Non-pigmented ciliary epithelial cell (primary cell): ENCODE data around the gene CFAP77.
"Not testable (repeated sequence)": the region's sequence is repeated elsewhere in the genome, so short reads cannot be mapped to it uniquely, and the experiment has no call there.

Source experiments
- DNase-seq: peaks from one replicate; pipeline ENCODE4 v3.0.0-alpha.2; 2010; ENCODE audit warnings: low read depth

Gene CFAP77

DNA sequence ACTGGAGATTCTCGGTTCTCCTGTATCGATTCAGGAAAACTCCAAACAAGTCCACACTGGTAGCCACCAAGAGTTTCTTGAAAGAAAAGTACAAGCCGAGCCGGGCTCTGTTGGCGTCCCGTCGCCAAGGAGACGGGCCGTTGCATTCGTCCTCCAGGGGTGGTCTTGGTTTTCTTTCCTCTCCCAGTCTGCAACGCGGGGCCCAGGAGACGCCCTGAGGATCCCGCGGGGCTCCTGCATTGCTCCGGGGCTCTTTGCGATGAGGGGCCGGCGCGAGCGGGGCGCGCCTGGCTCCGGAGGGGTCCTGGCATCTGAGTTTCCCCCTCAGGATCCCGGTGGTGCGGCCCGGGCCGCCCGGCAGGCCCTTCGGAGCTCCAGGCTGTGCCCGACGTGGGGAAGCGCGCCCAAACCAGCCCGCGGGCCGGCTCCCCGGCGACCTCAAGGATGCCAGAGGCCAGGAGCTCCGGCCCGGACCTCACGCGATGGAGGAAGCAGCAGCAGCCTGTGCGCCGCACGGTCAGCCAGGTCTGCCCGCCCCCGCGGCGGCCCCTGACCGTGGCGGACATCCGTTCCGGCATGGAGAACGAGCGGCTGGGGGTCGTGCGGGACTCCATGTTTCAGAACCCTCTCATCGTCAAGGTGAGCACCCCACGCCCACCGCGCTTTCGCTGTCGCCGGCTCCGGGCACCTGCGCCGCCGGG, at the start of gene CFAP77:
CFAP77 (plus strand) TSS at position 384 of the 701 bp plus-strand sequence; CDS start at position 445, 61 bp downstream.
- DNase-seq: peak; percentile 6

DNA sequence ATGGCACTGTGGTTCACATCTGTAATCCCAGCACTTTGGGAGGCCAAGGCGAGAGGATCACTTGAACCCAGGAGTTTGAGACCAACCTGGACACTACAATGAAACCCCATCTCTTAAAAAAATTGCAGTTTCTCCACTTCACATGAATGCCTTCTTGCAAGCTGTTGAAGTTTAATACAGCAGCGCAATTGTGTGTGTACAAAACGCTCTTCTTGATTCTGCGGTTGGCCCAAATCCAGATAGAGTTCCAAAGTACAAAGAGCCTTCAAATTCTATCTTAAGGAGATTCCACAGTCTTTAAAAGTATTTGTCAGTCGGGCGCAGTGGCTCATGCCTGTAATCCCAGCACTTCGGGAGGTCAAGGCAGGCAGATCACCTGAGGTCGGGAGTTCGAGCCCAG, 45.9 kb upstream of the CFAP77 start:
- no peak for DNase-seq

DNA sequence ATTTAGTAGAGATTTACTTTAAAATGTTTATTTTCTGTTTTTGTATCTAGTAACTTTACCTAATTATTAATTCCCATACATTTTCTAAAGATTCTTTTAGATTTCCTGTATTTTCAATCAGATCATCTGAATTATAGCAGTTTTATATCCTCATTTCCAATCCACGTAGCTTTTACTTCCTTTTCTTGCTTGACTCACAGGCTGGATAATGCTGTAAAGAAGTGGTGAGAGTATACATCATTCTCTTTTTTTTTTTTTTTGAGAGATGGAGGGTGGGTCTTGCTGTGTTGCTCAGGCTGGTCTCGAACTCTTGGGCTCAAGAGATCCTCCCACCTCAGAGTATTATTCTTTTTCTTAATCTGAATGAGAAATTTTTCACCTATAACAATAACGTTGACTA, 44.0 kb upstream of the CFAP77 start:
- no peak for DNase-seq

DNA sequence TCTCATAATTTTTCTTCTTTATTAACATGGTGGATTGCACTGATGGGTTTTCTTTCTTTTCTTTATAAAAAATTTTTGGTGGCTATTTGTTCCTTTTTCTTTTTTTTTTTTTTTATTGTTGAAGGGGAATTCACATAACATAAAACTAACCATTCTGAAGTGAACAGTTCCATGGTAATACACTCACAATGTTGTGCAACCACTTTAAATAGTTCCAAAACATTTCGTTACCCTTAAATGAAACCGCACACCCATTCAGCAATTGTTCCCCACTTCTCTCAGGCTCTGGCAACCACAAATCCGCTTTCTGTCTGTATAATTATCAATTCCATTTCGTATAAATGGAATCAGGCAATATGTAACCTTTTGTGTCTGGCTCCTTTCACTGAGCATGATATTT, 43.5 kb upstream of the CFAP77 start:
- DNase-seq: no peak

DNA sequence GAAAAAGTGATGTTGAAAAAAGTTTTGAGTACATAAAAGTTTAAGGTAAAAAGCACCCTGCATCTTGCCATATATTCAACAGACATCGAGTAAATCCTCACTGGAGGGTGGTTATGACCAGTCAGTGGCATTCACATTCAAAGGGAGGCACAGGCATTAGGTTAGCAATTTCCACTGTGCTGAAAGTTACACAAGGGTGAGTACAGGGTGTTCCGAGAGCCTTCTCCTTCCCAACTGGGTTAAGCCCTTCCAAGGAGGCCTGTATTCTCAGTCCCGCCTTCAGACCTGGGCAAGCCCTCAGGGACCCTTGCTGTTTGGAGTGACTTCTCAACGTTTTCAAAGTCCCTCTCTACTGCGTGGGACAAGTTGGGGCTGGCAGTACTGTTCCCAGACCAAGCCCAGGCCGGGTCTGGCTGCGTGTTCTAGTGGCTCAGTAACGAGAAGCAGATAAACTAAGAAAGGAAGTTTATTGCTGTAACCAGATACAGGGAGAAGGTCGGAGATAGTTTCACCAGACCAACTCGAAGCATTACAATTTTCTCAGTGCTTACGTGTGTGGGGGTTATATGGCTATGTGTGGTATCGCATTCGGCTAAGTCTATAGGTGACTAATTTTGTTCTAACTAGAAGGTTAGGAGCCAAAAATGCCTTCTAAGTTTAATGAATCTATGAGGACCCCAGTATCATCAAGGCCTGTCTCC, 42.2 kb upstream of the CFAP77 start:
- DNase-seq: no peak

DNA sequence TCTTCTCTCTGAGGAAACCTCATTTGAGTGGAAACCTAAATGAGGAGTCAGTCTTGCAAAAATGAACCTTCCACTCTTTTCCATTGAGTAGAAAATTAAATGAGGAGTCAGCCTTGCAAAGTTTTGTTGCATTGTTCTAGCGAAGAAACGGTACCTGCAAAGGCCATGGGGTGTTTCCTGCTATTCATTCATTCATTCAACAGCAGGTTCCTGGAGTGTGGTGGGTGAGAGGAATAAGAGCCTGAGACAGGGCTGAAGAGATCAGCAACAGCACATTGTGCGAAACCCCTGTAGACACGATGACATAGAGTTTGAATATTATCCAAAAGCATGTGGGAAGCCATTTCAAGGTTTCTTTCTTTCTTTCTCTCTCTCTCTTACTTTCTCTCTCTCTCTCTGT, 40.6 kb upstream of the CFAP77 start:
- no peak for DNase-seq

DNA sequence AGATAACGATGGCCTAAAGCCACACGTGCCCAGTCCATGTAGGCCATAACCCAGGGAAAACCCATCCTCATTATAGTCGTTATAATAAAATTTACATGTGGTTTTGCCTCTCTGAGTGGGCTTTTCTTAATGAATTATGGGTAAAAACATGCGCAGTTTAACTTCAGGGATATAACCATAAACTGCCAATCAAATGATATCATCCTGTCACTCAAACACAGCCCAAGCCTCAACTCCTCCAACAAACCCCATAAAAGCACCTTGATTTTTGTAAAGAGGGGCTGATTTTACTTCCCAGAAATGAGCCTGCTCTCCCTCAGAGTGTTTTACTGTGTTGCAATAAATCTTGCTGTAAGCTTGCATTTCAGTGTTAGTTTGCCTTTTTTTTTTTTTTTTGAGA, 39.4 kb upstream of the CFAP77 start:
- DNase-seq: no peak

DNA sequence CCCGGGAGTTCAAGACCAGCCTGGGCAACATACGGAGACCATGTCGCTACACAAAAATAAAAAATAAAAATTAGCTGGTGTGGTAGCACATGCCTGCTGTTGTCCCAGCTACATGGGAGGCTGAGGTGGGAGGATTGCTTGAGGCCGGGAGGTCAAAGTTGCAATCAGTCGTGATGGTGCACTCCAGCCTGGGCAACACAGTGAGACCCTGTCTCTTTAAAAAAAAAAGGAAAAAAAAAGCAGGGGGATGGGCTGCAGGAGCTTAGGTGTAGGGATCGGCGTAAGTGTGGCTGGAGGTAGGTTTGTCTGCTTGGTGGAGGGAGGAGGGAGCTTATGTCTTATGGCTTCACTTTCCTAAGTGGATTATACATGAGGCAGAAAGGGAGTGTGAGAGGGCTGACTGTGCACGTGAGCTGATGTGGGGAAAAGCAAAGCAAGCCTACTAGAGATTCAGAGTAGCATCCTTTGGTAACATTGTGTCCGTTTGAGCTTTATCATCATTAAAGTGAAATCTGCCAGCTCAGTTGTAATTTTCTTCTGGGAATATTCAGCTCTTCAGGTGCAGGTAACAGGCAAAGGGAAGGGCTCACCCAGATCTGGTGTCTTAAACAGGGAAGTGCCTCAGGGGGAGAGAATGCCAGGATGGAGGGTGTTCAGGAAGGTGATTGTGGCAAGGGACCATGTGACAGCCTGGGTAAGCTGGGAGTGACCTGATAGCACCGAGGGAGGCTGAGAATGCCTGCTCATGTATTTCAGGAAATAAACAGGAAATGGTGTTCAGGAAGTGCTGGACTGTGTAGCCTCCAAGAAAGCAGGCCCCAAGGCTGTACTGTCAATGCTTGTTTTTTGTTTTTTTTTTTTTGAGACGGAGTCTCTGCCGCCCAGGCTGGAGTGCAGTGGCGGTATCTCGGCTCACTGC, 37.6 kb upstream of the CFAP77 start:
- DNase-seq: no peak

DNA sequence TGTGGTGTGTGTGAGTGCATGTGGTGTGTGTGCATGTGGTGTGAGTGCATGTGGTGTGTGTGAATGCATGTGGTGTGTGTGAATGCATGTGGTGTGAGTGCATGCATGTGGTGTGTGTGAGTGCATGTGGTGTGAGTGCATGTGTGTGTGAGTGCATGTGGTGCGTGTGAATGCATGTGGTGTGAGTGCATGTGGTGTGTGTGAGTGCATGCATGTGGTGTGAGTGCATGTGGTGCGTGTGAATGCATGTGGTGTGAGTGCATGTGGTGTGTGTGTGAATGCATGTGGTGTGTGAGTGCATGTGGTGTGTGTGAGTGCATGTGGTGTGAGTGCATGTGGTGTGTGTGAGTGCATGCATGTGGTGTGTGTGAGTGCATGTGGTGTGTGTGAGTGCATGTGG, 32.2 kb upstream of the CFAP77 start:
- DNase-seq: not testable (repeated sequence)

DNA sequence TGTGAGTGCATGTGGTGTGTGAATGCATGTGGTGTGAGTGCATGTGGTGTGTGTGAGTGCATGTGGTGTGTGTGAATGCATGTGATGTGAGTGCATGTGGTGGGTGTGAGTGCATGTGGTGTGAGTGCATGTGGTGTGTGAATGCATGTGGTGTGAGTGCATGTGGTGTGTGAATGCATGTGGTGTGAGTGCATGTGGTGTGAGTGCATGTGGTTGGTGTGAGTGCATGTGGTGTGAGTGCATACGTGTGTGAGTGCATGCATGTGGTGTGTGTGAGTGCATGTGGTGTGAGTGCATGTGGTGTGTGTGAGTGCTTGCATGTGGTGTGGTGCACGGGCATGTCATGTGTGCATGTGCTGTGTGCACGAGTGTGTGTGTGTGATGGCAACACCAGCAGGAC, 31.6 kb upstream of the CFAP77 start:
- DNase-seq: not testable (repeated sequence)

DNA sequence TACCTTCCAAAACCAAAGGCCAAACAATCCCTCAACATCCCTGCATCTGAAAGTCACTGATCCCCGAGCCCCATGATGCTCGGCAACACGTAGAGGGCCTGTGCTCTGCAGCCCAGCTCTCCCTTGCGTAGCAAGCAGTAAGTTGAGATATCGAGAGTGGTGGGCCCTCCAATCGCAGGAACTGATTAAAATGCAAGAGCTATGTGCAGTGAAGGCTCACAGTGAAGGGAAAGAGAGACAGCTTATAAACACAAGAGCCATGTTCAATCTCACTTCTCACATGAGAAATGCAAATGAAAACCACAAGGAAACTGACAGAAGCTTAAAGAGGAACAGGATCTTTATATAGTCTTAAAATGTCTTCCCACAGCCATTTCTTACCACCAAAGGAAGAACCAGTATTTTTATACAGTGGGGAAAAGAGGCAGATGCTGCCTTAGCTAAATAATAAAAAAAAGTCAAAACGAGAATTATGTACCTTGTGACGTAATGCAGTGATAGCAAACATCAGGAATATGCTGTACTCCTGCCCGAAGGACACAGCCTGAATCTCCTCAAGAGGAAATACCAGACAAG, 28.0 kb upstream of the CFAP77 start:
- DNase-seq: no peak

DNA sequence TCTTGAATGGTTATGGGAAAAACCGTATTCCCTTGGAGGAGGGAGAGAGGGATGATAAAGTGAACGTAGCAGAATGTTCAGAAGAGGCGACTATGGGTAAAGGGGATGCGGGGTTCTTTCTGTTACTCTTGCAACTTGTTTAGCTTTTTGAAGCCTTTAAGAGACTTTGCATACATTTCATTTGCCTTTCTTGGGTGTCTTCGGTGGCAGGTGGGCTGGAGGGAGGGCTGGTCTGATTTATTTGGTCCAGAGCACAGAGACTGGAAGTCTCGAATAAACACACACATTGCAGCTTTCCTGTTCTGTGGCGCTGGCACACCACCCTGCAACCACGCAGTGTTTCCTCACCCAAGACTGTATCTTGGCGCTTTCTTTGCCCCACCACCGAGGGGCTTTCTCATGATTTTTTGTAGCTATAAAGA, 26.5 kb upstream of the CFAP77 start:
- DNase-seq: no peak

DNA sequence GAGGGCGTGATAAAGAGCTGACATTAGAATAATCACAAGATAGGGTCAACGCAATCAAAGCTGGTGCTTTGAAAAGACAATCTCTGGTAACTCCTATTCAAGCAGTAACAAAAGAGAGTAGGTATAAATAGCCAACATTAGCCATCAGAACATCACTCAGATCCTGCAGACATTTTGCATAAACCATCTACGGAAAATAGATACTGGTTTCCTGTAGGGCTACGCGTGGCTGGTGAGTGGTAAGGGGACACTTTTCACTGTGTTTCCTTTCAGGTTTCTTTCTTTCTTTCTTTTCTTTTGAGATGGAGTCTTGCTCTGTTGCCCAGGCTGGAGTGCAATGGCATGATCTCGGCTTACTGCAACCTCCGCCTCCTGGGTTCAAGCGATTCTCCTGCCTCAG, 25.6 kb upstream of the CFAP77 start:
- no peak for DNase-seq

DNA sequence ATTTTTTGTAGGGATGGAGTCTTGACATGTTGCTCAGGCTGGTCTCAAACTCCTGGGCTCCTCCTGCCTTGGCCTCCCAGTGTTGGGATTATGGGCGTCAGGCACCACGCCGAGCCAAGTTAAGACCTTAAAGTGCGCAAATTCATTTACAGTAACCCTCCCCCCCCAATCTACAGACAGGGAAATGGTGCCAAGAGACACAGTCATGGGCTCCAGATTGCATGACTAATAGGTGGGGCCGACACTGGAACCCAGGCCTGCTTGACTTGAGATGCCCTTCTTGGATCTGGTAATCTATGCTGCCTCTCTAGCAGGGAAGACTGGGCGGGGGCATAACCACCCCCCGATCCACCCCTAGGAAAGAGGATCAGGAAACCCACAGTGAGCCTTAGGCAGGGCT, 22.9 kb upstream of the CFAP77 start:
- DNase-seq: no peak

DNA sequence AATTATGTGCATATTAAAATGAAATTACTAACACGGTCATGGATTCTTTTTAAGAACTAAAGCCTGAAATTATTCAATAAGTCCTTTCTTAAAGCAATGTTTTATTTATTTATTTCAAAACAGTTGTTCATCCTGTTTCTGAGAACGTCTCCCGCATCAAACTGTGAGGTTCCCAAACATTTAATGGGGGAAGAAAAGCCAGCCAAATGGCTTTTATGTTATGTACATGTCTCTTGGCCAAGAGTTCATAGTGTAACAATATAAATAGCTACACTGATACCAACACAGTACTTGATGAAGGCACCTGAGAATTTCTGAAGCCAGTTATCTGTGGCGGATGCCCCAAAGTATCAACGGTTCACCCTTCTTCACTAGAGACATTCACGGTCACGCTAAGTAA, 19.0 kb upstream of the CFAP77 start:
- no peak for DNase-seq

DNA sequence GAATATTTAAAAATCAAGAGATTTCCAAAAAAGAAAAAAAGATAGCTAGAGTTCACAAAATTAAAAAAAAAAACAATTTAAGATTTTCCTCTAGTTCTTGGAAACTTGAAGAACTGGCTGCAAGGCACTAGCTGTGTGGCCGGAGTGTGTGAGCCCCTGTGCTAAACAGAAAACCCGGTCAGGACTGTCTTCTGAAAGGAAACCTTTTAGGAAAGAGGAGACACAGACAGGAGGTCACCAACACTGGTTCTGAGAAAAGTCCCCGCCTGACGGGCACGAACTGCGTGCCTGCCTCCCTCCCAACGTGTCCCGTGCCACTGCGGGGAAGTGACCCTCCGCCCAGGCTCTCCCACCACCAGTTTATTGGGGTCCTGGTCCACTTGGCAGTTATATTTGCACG, 18.6 kb upstream of the CFAP77 start:
- no peak for DNase-seq

DNA sequence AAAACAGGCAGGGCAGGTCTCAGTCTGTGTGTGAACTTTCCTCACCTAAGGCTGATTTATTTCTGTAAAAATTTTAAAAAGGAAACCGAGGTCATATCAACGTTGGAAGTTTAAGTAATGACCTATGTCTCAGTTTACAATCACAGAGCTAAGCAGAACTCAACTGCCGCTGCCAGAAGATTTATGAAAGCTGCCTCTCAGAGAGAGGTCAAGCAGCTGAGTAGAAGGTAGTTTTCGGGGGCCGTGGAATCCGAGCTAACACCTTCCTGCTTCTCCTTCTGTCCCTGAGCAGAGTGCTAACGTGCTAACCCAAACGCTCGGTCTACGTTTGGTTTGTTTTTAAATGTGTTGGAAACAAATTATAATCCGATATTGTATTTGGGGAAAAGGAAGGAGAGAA, 14.5 kb upstream of the CFAP77 start:
- no peak for DNase-seq

DNA sequence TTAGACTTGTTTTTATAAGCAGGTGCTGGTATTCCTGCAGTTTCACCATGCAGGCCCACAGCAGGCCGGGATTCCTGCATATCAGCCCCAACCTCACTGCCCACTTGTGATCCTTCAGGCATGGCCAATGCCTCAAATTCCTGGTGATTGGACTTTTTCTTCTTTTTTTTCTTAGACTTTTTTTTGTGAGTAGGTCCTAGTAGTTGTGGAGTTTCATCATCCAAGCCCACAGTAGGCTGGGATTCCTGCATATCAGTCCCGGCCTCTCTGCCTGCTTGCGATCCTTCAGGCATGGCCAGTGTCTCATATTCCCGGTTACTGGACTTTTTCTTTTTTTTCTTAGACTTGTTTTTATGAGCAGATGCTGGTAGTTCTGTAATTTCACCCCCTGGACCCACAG, 8.2 kb upstream of the CFAP77 start:
- DNase-seq: no peak

DNA sequence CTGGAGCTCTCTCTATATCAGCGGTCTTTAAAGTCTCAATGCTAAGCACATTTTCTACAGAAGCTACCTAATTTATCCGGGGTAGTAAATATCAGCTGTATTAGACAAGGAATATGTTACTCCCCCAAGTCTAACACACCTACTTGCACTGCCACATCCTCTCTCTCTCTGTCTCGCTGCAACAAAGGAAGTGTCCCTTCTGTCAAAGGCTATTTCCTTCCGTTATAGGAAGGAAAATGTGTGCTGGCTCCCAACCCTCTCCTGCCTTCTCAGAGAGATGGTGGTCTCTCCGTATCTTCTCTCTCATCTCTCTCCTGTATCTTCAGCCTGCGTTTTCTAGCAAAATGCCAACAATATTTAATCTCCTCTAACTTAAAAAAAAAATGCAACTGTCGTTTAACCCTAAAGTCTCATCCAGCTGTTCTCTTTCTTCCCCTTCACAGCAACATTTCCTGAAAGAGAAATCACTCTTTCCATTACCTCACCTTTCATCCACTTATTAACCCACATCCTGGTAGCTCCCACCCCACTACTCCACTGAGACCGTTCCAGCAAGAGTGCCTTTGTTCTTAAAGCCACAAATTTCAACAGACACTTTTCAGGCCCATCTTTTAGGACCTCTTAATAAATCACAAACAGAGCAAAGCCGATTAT, 5.7 kb upstream of the CFAP77 start:
- DNase-seq: no peak

DNA sequence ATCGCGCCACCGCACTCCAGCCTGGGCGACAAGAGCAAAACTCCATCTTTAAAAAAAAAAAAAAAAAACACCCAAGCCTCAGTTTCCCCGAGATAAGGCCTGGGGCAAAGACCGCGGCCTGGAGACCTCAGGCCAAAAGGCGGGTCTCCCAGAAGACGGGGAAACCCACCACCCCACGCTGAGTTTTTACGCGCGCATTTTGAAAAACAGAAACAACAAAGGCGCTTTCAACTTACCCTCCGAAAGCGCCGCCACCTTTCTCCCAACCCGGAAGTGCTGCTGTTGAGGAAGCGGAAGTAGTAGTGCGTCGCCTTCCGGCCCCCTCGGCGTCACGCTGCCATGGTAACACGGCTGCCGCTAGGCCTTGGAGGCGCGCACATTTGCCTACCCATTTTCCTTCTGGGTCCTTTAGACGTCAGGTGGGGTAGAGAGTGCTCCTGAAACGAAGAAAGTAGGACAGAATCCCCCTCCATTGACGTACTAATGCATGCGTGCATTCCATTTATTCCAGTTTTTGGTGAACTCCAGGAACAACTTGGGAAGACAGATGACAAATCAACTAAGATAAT, 3.4 kb upstream of the CFAP77 start, which contains the start of gene TTF1:
TTF1 (minus strand) TSS at position 287 of the 569 bp plus-strand sequence. CDS start 4,019 bp downstream, outside the sequence.
- DNase-seq: peak; percentile 58

DNA sequence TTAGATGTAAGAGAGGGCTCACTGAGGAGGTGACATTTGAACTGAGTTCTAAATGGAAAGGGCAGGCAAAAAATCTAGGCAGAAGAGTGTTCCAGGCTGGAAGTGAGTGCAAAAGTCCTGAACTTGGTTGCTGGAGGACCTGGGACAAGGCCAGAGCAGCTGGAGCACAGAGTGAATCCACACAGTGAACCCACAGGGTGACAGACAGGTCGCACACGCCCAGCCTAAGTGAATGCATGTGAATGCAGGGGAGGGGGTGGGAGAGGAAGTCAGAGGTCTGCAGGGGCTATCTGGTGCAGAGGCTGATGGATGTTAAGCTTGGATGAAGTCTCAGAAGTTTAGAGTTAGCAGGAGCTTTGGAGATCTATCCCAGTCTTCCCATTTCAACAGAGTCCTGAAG, 2.8 kb upstream of the CFAP77 start:
- no peak for DNase-seq
